Transverse colon (tissue), 3 donors: ENCODE results near the gene UGT2B17.
"Not testable (repeated sequence)": the region's sequence is repeated elsewhere in the genome, so short reads cannot be mapped to it uniquely, and the experiment has no call there.

Source experiments
- CTCF ChIP-seq, 5 experiments: fragments of 200-600 bp in 3 of 5; fragments of 450-650 bp in 2 of 5; sonication (generic) in 3 of 5; IDR thresholded peaks; 1 replicate in 2 of 5; 2 replicates in 3 of 5; pipeline ENCODE4 v1.5.1; 2016 to 2017; ENCODE audit warnings: antibody characterized with exemption in 5 of 5, inconsistent platforms in 3 of 5, mild to moderate bottlenecking in 2 of 5, moderate library complexity in 1 of 5
- POLR2A ChIP-seq: fragments of 450-650 bp; IDR thresholded peaks from one replicate; pipeline ENCODE4 v1.6.1; 2016; ENCODE audit warnings: antibody characterized with exemption, mild to moderate bottlenecking, moderate library complexity

DNA sequence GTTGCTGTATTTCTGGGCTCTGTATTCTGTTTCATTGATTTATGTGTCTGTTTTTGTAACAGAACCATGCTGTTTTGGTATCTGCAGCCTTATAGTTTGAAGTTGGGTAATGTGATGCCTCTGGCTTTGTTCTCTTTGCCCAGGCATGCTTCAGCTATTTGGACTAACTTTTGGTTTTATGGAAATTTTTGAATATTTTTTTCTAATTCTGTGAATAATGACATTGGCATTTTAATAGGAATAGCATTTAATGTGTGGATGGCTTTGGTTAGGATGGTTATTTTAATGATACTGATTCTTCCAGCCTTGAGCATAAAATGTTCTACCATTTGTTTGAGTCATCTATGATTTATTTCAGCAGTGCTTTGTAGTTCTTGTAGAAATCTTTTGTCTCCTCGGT, 53.9 kb downstream of the UGT2B17 start:
- not testable (repeated sequence) for TF ChIP-seq CTCF (IDR thresholded peaks at IDR 0.05); POLR2A
